Activated CD8-positive, alpha-beta T cell treated with anti-CD3 and anti-CD28 coated beads, Interleukin-2, amount 10 ng/mL, durations not matched to agents 7 days and 5 days (primary cell): ENCODE data around the gene TNFRSF12A. TPM values are rescaled to one million over a fixed set of nuclear protein-coding genes. Genes with fewer than 3 reads are reported as not detected.

Experiments used
- ATAC-seq: fragments of 150-1000 bp; cut with Tn5 transposase; one replicate; pipeline ENCODE4 v1.10.0; 2021; ENCODE audit warnings: moderate library complexity
- CTCF ChIA-PET: fragments of 350-600 bp; sonication (Branson Sonifier 250); formaldehyde crosslinking; loops from one replicate; lab custom pipeline; 2021; ENCODE audit warnings: antibody characterized with exemption; lab: Charles Lee
- POLR2A ChIA-PET: fragments of 350-600 bp; sonication (Branson Sonifier 250); formaldehyde crosslinking; loops from one replicate; lab custom pipeline; 2021; ENCODE audit warnings: antibody characterized with exemption; lab: Charles Lee
- DNase-seq: peaks from one replicate; pipeline ENCODE4 v3.0.0-alpha.2; 2020
- H3K27ac Mint-ChIP-seq: one replicate; pipeline ENCODE4 v1.8.0; 2021; ENCODE audit warnings: mild to moderate bottlenecking, mixed read lengths
- H3K27me3 Mint-ChIP-seq: one replicate; pipeline ENCODE4 v1.8.0; 2021; ENCODE audit warnings: low read depth, mixed read lengths
- H3K36me3 Mint-ChIP-seq: one replicate; pipeline ENCODE4 v1.8.0; 2021; ENCODE audit warnings: low read depth, mixed read lengths
- H3K4me1 Mint-ChIP-seq: one replicate; pipeline ENCODE4 v1.8.0; 2021; ENCODE audit warnings: low read depth, mixed read lengths
- H3K4me3 Mint-ChIP-seq: one replicate; pipeline ENCODE4 v1.8.0; 2021; ENCODE audit warnings: mild to moderate bottlenecking, mixed read lengths
- H3K9me3 Mint-ChIP-seq: one replicate; pipeline ENCODE4 v1.8.0; 2022; ENCODE audit warnings: mixed read lengths; ENCODE audit not compliant: insufficient read depth
- total RNA-seq, 2 experiments: library from RNA; stranded (reverse); gene quantifications; one replicate each; pipeline ENCODE4 v1.2.3, GENCODE V29; 2021

The TNFRSF12A gene
- total RNA-seq, 2 experiments from 2014 or later: 4.2 to 4.7 TPM

- CTCF ChIA-PET: interaction anchor here (0.6 to 11.7 kb wide), 27 partner anchors 9 to 1306 kb away, joined by 3 to 213 read pairs (median 3); partner anchors contain the start of genes HCFC1R1, THOC6, TNFRSF12A and ZNF213
- POLR2A ChIA-PET: interaction anchor here (0.9 to 1.4 kb wide), 3 partner anchors 23 to 34 kb away, joined by 3 to 4 read pairs (median 4); partner anchors contain the start of gene PKMYT1
- Mint-ChIP-seq H3K4me1 (peaks cover 24% of the 10 kb centered on the region), H3K36me3 (no peaks in the 10 kb centered on the region), H3K9me3 (no peaks in the 10 kb centered on the region), H3K27me3 (peaks cover 13% of the 10 kb centered on the region), H3K27ac (peak overlapping the region; percentile 67), H3K4me3 (peak overlapping the region; percentile 61)
- peak; percentile 98 for DNase-seq
- ATAC-seq: peak; percentile 100
Measured at GRCh38 chr16:3003582-3004270, 16.4 kb upstream of the TNFRSF12A start.

GRCh38 chr16:3004319-3004718, 15.8 kb upstream of the TNFRSF12A start:
- no peak for DNase-seq

GRCh38 chr16:3004781-3005284, 15.3 kb upstream of the TNFRSF12A start:
- POLR2A ChIA-PET: interaction anchor here (1.1 kb wide), 1 partner anchor 29 kb away, joined by 3 read pairs; no protein-coding TSS in a partner anchor
- ATAC-seq: no peak
- Mint-ChIP-seq H3K27me3 (peaks cover 13% of the 10 kb centered on the region), H3K27ac (no peak overlapping the region), H3K4me1 (peaks cover 27% of the 10 kb centered on the region), H3K9me3 (no peaks in the 10 kb centered on the region), H3K4me3 (peak overlapping the region; percentile 68), H3K36me3 (no peaks in the 10 kb centered on the region)
- DNase-seq: no peak
- CTCF ChIA-PET: interaction anchor here (1.2 to 11.7 kb wide), 5 partner anchors 11 to 130 kb away, joined by 3 to 213 read pairs (median 11); partner anchors contain the start of genes HCFC1R1, THOC6 and ZNF213

More at GRCh38 chr16:3004319-3004718, 15.8 kb upstream of the TNFRSF12A start:
- Mint-ChIP-seq H3K36me3 (no peaks in the 10 kb centered on the region), H3K4me1 (peaks cover 27% of the 10 kb centered on the region), H3K27ac (no peak overlapping the region), H3K9me3 (no peaks in the 10 kb centered on the region), H3K27me3 (peaks cover 13% of the 10 kb centered on the region), H3K4me3 (peak overlapping the region; percentile 68)
- ATAC-seq: peak; percentile 18
- POLR2A ChIA-PET: interaction anchor here (0.9 to 1.4 kb wide), 4 partner anchors 23 to 34 kb away, joined by 3 to 4 read pairs (median 4); partner anchors contain the start of gene PKMYT1
- CTCF ChIA-PET: interaction anchor here (0.6 to 11.7 kb wide), 27 partner anchors 10 to 1306 kb away, joined by 3 to 213 read pairs (median 3); partner anchors contain the start of genes HCFC1R1, THOC6, TNFRSF12A and ZNF213

GRCh38 chr16:3007059-3007956, 12.9 kb upstream of the TNFRSF12A start:
- DNase-seq (no peak), ATAC-seq (no peak)
- H3K4me3 Mint-ChIP-seq: no peak overlapping the region
- ChIA-PET CTCF (interaction anchor here (0.7 to 11.7 kb wide), 7 partner anchors 13 to 123 kb away, joined by 3 to 213 read pairs (median 3); partner anchors contain the start of genes HCFC1R1, THOC6 and TNFRSF12A), POLR2A (interaction anchor here (0.5 to 1.7 kb wide), 6 partner anchors 15 to 60 kb away, joined by 3 to 4 read pairs (median 3); partner anchors contain the start of gene PKMYT1)
- H3K4me1 Mint-ChIP-seq: peaks cover 27% of the 10 kb centered on the region
- peaks cover 17% of the 10 kb centered on the region for H3K27me3 Mint-ChIP-seq
- no peaks in the 10 kb centered on the region for H3K9me3 Mint-ChIP-seq
- H3K36me3 Mint-ChIP-seq: no peaks in the 10 kb centered on the region
- no peak overlapping the region for H3K27ac Mint-ChIP-seq

GRCh38 chr16:3007957-3008689, 12.0 kb upstream of the TNFRSF12A start:
- H3K27ac Mint-ChIP-seq: no peak overlapping the region
- H3K9me3 Mint-ChIP-seq: no peaks in the 10 kb centered on the region
- ATAC-seq (no peak), DNase-seq (no peak)
- H3K36me3 Mint-ChIP-seq: no peaks in the 10 kb centered on the region
- H3K27me3 Mint-ChIP-seq: peaks cover 24% of the 10 kb centered on the region
- peaks cover 27% of the 10 kb centered on the region for H3K4me1 Mint-ChIP-seq
- ChIA-PET POLR2A (interaction anchor here (0.5 to 1.7 kb wide), 4 partner anchors 14 to 59 kb away, joined by 3 to 4 read pairs (median 3); no protein-coding TSS in a partner anchor), CTCF (interaction anchor here (0.7 to 11.7 kb wide), 8 partner anchors 12 to 122 kb away, joined by 3 to 213 read pairs (median 3); partner anchors contain the start of genes HCFC1R1, THOC6 and TNFRSF12A)
- H3K4me3 Mint-ChIP-seq: peak overlapping the region; percentile 33

- ChIA-PET POLR2A (interaction anchor here (0.7 to 1.7 kb wide), 2 partner anchors 13 to 29 kb away, joined by 3 read pairs; partner anchors contain the start of gene PKMYT1), CTCF (interaction anchor here (0.7 to 11.7 kb wide), 5 partner anchors 11 to 88 kb away, joined by 3 to 213 read pairs (median 6); partner anchors contain the start of genes HCFC1R1, THOC6 and TNFRSF12A)
- peaks cover 27% of the 10 kb centered on the region for H3K4me1 Mint-ChIP-seq
- H3K36me3 Mint-ChIP-seq: no peaks in the 10 kb centered on the region
- no peak overlapping the region for H3K4me3 Mint-ChIP-seq
- ATAC-seq (no peak), DNase-seq (no peak)
- H3K27ac Mint-ChIP-seq: no peak overlapping the region
- peaks cover 24% of the 10 kb centered on the region for H3K27me3 Mint-ChIP-seq
- H3K9me3 Mint-ChIP-seq: no peaks in the 10 kb centered on the region
Measured at GRCh38 chr16:3008690-3009037, 11.5 kb upstream of the TNFRSF12A start.

- ATAC-seq: no peak
- CTCF ChIA-PET: interaction anchor here (1.4 to 11.7 kb wide), 2 partner anchors 21 to 120 kb away, joined by 3 to 213 read pairs; no protein-coding TSS in a partner anchor
- POLR2A ChIA-PET: interaction anchor here (0.9 kb wide), 1 partner anchor 11 kb away, joined by 4 read pairs; the partner anchor contains the start of gene TNFRSF12A
Measured at GRCh38 chr16:3009568-3010390, 10.4 kb upstream of the TNFRSF12A start.

GRCh38 chr16:3010510-3010909, 9.7 kb upstream of the TNFRSF12A start:
- no peak overlapping the region for H3K27ac Mint-ChIP-seq
- H3K4me3 Mint-ChIP-seq: no peak overlapping the region
- no peaks in the 10 kb centered on the region for H3K36me3 Mint-ChIP-seq
- ATAC-seq: no peak
- no peaks in the 10 kb centered on the region for H3K9me3 Mint-ChIP-seq
- ChIA-PET CTCF (interaction anchor here (11.7 kb wide), 1 partner anchor 21 kb away, joined by 213 read pairs; no protein-coding TSS in a partner anchor), POLR2A (interaction anchor here (0.9 kb wide), 1 partner anchor 10 kb away, joined by 4 read pairs; the partner anchor contains the start of gene TNFRSF12A)
- DNase-seq: no peak
- H3K27me3 Mint-ChIP-seq: peaks cover 26% of the 10 kb centered on the region
- H3K4me1 Mint-ChIP-seq: peaks cover 22% of the 10 kb centered on the region

More at GRCh38 chr16:3009568-3010390, 10.4 kb upstream of the TNFRSF12A start:
- peaks cover 25% of the 10 kb centered on the region for H3K4me1 Mint-ChIP-seq
- H3K4me3 Mint-ChIP-seq: no peak overlapping the region
- H3K9me3 Mint-ChIP-seq: no peaks in the 10 kb centered on the region
- peaks cover 26% of the 10 kb centered on the region for H3K27me3 Mint-ChIP-seq
- DNase-seq: no peak
- no peak overlapping the region for H3K27ac Mint-ChIP-seq
- H3K36me3 Mint-ChIP-seq: no peaks in the 10 kb centered on the region

- peaks cover 21% of the 10 kb centered on the region for H3K27me3 Mint-ChIP-seq
- DNase-seq (no peak), ATAC-seq (no peak)
- ChIA-PET POLR2A (no interaction called here), CTCF (interaction anchor here (1.2 to 1.4 kb wide), 2 partner anchors 16 to 20 kb away, joined by 5 read pairs; no protein-coding TSS in a partner anchor)
- H3K4me3 Mint-ChIP-seq: no peak overlapping the region
- H3K27ac Mint-ChIP-seq: no peak overlapping the region
- no peaks in the 10 kb centered on the region for H3K36me3 Mint-ChIP-seq
- H3K9me3 Mint-ChIP-seq: no peaks in the 10 kb centered on the region
- H3K4me1 Mint-ChIP-seq: peaks cover 17% of the 10 kb centered on the region
Measured at GRCh38 chr16:3012246-3012645, 7.9 kb upstream of the TNFRSF12A start.
